GM21447 (cell line): ENCODE measurements around the gene SPPL2B.

Experiments used
- ATAC-seq: cut with Tn5 transposase; IDR thresholded peaks from one replicate; pipeline ENCODE4 v1.9.1; 2021; ENCODE audit not compliant: unreplicated experiment

The SPPL2B gene

DNA sequence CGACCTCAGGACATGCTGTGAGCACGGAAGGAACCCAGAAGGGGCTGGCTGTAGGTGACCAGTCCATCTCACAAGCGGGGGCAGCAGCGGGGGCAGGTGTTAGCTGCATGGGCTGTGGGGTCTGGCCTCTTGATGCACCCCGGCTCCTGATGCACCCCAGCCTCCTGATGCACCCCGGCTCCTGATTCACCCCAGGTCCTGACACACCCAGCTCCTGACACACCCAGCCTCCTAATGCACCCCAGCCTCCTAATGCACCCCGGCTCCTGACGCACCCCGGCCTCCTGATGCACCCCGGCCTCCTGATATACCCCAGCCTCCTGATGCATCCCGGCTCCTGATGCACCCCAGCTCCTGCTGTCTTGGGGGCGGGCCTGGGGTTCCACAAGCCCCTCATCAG is 7.5 kb upstream of the SPPL2B start:
- no peak for ATAC-seq

DNA sequence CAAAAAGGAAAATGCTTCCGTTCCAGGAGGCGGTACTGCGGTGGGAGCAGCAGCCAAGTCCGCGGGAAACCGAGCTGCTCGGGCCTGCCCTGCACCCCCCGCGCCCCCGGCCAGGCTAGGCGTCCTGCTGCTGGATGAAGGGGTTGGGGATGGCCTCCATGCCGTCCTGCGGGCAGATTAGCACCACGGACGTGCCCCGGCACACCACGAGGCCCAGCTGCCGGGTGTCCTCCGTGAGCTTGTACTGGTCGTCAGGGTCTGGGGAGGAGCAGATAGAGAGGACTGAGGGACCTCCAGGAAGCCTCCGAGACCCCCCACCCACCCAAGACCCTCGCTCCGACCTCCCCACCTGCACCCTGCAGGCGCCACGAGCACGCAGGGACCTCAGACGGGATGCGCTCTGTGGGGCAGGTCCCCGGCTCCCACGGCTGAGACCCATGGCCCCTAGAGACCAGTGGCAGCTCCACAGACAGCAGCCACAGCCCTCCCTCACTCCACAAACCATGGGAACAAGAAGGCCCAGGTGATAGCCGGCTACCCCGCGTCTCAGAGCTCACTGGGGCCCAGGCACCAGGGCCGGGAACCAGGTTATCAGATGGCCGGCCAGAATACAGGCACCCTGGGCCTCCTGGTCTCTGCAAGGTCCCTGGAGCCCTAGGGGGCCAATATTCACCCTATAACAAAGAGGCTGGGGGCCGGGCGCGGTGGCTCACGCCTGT is 6.8 kb upstream of the SPPL2B start:
- ATAC-seq, result no peak

- no peak for ATAC-seq
Measured at GRCh38 chr19:2323707-2324106, 4.8 kb upstream of the SPPL2B start.

GRCh38 chr19:2324220-2324948 is 4.1 kb upstream of the SPPL2B start:
- ATAC-seq, result no peak

- ATAC-seq, result no peak
Measured at GRCh38 chr19:2325281-2326046, 3.0 kb upstream of the SPPL2B start.

- ATAC-seq, result no peak
Measured at GRCh38 chr19:2326699-2327360, 1.7 kb upstream of the SPPL2B start.

DNA sequence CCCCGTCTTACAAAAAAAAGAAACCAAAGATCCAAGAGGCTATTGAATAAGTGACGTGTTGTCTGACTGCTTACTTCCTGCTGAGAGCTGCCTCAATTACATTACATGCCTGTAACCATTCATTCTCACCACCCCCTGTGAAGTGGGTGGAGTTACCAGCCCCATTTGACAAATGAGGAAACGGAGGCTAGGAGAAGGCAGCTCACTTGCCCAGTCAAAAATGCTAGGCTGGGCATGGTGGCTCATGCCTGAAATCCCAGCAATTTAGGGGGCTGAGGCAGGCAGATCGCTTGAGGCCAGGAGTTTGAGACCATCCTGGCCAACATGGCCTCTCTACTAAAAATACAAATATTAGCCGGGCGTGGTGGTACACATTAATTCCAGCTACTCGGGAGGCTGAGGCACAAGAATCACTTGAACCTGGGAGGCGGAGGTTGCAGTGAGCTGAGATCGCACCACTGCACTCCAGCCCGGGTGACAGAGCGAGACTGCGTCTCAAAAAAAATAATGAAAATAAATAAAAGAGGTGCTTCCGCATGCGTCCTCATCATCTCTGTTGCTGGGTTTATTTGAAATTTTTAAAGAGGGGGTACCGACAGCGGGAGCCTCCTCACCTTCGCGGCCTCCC is 597 bp upstream of the SPPL2B start:
- ATAC-seq, result peak; percentile 42

GRCh38 chr19:2329149-2329478 is 630 bp downstream of the SPPL2B start:
- ATAC-seq, result no peak

GRCh38 chr19:2329501-2329916 is 1.0 kb downstream of the SPPL2B start:
- ATAC-seq, result no peak

- ATAC-seq, result no peak
Measured at GRCh38 chr19:2330255-2330631, 1.8 kb downstream of the SPPL2B start.

DNA sequence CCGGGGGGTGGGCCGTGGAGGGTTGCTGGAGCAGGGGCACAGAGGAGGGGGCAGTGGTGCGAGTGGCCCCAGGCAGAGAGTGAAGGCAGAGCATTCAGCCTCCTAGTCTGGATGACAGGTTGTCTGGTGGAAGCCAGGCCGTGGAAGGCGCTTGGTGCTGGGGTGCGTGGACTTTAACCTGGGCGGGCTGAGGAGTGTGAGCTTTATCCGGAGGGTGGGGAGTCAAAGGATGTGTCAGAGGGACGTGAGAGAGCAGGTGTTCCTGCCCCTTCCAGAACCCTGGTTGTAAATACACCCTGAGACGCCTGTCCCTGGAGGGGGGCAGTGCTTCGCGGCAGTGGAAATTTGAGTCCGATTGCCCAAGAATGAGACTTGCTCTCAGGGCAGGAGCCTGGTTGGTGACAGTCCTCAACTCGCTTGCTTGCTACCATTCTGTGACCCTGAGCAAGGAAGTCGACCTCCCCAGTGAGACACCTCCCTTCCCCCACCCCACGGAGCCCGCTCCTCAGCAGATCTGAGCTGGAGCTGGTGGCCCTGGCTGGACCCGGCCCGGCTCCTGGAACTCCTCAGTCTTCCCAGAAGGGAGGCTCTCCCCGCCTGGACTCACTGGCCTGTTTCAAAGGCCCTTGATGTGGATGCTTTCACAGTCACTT is 2.3 kb downstream of the SPPL2B start:
- no peak for ATAC-seq

DNA sequence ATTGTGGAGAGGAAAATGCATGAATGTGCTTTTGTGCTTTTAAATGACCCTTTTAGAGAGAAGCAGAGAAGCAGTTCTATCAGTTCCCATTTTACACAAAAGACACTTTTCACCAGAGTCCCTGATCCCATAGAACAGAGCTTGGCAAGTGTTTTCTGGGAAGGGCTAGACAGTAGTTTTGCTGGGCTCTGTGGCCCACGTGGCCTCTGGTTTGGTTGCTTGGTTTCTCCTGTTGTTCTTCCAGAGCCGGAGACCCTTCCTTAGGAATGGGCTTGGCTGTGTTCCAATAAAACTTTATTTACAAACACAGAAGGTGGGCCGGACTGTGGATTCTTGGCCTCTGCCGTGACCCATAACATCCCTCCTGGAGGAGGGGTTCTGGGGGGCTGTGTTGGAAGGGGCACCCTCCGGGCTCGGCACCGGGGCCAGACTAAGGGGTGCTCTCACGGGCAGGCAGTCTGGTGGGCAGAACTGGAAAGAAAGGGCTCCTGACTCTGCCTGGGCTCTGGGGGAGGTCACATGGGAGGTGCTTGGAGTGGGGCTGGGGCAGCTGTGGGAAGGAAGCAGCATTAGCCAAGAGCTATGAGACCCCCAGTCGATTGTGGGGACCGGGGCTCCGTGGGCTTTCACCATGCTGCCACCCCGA is 3.2 kb downstream of the SPPL2B start:
- ATAC-seq, result no peak

DNA sequence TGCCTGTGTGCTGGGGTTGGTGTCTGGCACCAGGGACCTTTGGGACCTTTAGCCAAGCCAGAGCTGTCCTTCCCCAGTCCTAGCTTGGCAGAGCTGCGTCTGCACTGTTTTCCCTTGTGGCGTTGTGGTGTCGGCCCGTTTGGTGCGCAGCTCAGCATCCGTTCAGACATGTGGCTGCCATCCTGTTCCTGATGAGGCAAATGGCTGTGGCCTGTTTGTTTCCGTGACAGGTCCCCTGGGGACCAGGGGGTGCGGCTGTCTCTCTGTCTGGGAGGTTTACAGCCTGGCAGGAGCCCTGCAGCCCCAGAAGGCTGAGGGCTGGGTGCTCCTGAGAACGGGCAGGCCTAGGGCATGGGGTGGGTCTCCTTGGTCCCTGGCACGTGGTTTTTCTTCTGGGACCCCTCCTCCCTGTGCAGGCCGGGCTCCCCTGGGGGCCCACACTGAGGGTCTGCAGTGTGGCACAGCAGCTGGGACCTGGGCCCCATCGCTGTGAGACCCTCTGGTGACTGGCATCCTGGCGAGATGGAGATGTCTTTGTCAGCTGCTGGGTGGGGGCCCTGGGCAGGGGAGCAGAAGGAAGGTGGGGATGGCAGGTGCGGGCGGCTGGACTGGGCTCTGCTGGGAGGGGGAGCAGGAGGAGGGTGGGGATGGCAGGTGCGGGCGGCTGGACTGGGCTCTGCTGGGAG is 4.0 kb downstream of the SPPL2B start:
- peak; percentile 55 for ATAC-seq

DNA sequence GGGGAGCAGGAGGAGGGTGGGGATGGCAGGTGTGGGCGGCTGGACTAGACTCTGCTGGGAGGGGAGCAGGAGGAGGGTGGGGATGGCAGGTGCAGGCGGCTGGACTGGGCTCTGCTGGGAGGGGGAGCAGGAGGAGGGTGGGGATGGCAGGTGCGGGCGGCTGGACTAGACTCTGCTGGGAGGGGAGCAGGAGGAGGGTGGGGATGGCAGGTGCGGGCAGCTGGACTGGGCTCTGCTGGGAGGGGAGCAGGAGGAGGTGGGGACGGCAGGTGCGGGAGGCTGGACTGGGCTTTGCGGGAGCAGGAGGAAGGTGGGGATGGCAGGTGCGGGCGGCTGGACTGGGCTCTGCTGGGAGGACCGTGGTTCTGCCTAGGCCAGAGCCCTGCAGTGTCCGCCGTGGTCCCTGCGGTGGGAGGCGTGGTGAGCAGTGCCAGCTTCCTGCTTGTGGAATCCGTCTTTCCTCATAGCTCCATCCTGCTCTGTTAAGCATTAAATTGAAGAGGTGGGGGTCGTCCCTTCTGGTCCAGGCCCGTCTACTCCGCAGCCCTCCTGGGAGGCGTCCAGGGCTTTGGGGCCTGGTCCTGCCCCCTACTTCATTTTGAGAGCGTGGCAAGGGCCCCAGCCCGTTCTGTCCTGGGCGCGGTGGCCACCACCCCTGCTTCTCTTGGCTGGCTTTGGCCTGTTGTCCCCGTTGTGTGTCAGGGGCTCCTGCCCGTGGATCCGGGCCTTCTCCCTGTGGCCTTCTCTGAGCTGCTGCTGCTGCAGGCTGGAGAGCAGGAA is 4.7 kb downstream of the SPPL2B start:
- no peak for ATAC-seq

DNA sequence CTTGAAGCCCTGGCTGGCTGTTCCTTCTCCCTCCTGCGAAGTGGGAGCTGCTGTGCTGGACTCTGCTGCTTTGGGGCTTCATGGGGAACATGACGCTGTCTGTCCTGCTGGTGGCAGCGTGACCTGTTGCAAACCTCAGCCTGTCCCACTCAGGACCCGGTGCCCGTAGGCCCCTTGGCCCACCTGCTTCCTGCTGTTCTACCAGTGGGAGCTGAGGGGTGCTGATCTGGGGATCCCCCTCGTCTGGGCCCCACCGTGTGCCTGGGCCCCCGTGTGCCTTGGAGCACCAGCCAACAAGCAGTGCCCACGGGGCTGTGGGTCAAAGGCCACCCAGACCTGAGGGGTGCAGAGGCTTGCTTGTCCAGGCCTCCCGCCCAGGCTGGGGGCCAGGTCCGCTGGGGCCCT is 5.3 kb downstream of the SPPL2B start:
- ATAC-seq, result no peak

GRCh38 chr19:2334426-2334825 is 5.9 kb downstream of the SPPL2B start:
- ATAC-seq, result no peak

- no peak for ATAC-seq
Measured at GRCh38 chr19:2334986-2335846, 6.7 kb downstream of the SPPL2B start.

GRCh38 chr19:2335848-2336247 is 7.4 kb downstream of the SPPL2B start:
- ATAC-seq, result no peak
